HG02973 (cell line): ENCODE data around the gene ERG28.
"Not testable (repeated sequence)": the region's sequence is repeated elsewhere in the genome, so short reads cannot be mapped to it uniquely, and the experiment has no call there.

Experiments
- ATAC-seq: cut with Tn5 transposase; IDR thresholded peaks from one replicate; pipeline ENCODE4 v1.9.1; 2021; ENCODE audit warnings: moderate library complexity; ENCODE audit not compliant: unreplicated experiment

ERG28 gene

GRCh38 chr14:75626863-75627262, 33.8 kb downstream of the ERG28 start:
- no peak for ATAC-seq

GRCh38 chr14:75626396-75626795, 34.3 kb downstream of the ERG28 start:
- no peak for ATAC-seq

GRCh38 chr14:75625034-75625433, 35.6 kb downstream of the ERG28 start:
- ATAC-seq, result no peak

GRCh38 chr14:75619548-75619947, 41.1 kb downstream of the ERG28 start:
- ATAC-seq, result no peak

- no peak for ATAC-seq
These were observed 45.5 kb downstream of the ERG28 start for GRCh38 chr14:75615200-75615599.

- no peak for ATAC-seq
These were observed 46.5 kb downstream of the ERG28 start for GRCh38 chr14:75614179-75614578.

- ATAC-seq, result no peak
These were observed 48.5 kb downstream of the ERG28 start for GRCh38 chr14:75612157-75612556.

GRCh38 chr14:75610834-75611233, 49.8 kb downstream of the ERG28 start:
- ATAC-seq, result no peak

GRCh38 chr14:75609606-75610475, 50.8 kb downstream of the ERG28 start:
- ATAC-seq, result no peak

- ATAC-seq, result no peak
These were observed 51.6 kb downstream of the ERG28 start for GRCh38 chr14:75609116-75609515.

GRCh38 chr14:75607842-75608640, 52.6 kb downstream of the ERG28 start:
- ATAC-seq, result no peak

- ATAC-seq, result no peak
These were observed 53.6 kb downstream of the ERG28 start for GRCh38 chr14:75607044-75607443.

GRCh38 chr14:75605916-75606315, 54.8 kb downstream of the ERG28 start:
- ATAC-seq, result no peak

- ATAC-seq, result no peak
These were observed 55.5 kb downstream of the ERG28 start for GRCh38 chr14:75604979-75605851.

GRCh38 chr14:75602503-75602902, 58.2 kb downstream of the ERG28 start:
- no peak for ATAC-seq

GRCh38 chr14:75601061-75601460, 59.6 kb downstream of the ERG28 start:
- not testable (repeated sequence) for ATAC-seq

GRCh38 chr14:75600100-75600499, 60.6 kb downstream of the ERG28 start:
- ATAC-seq, result not testable (repeated sequence)
